ENCODE results near the gene RHOH.

Gene RHOH

GRCh38 chr4:40190465-40190864 is 6.4 kb upstream of the RHOH start:
- DNase-seq = no peak

- peak; percentile 33 to 46 for DNase-seq
Measured at GRCh38 chr4:40190880-40191815, 5.7 kb upstream of the RHOH start.

- DNase-seq = peak in 1 of 2 donors; percentile 8
Measured at GRCh38 chr4:40192114-40193015, 4.5 kb upstream of the RHOH start.

- DNase-seq = peak; percentile 67 to 75
Measured at GRCh38 chr4:40193016-40193571, 3.7 kb upstream of the RHOH start.

GRCh38 chr4:40193578-40193977 is 3.3 kb upstream of the RHOH start:
- no peak for DNase-seq

- DNase-seq = peak; percentile 67 to 85
Measured at GRCh38 chr4:40194602-40195161, 2.1 kb upstream of the RHOH start.

GRCh38 chr4:40195182-40196177 is 1.4 kb upstream of the RHOH start:
- DNase-seq = peak in 1 of 2 donors; percentile 24

- DNase-seq = peak in 1 of 2 donors; percentile 27
Measured at GRCh38 chr4:40196272-40196671, 559 bp upstream of the RHOH start.

- peak; percentile 48 to 89 for DNase-seq
Measured at GRCh38 chr4:40197879-40198689, 1.3 kb downstream of the RHOH start.

GRCh38 chr4:40199179-40199670 is 2.4 kb downstream of the RHOH start:
- DNase-seq = peak in 1 of 2 donors; percentile 69

GRCh38 chr4:40199999-40200874 is 3.4 kb downstream of the RHOH start:
- DNase-seq = peak; percentile 76 to 84

GRCh38 chr4:40200875-40201801 is 4.3 kb downstream of the RHOH start:
- DNase-seq = peak in 1 of 2 donors; percentile 81

GRCh38 chr4:40201898-40202297 is 5.1 kb downstream of the RHOH start:
- peak in 1 of 2 donors; percentile 35 for DNase-seq

- DNase-seq = peak in 1 of 2 donors; percentile 61
Measured at GRCh38 chr4:40202474-40202873, 5.6 kb downstream of the RHOH start.

GRCh38 chr4:40204507-40205258 is 7.9 kb downstream of the RHOH start:
- peak in 1 of 2 donors; percentile 45 for DNase-seq

- peak; percentile 71 to 80 for DNase-seq
Measured at GRCh38 chr4:40205259-40206198, 8.7 kb downstream of the RHOH start.
